T-cell (primary cell): ENCODE results near the gene ARV1. TPM values are rescaled to one million over a fixed set of nuclear protein-coding genes. Genes with fewer than 3 reads are reported as not detected.
"Not testable (repeated sequence)": the region's sequence is repeated elsewhere in the genome, so short reads cannot be mapped to it uniquely, and the experiment has no call there.

Source experiments
- ATAC-seq, 4 experiments: fragments of 200-7000 bp in 3 of 4; fragments of 150-1000 bp in 1 of 4; cut with Tn5 transposase; replicated peaks in 1 of 4; 1 replicate in 3 of 4; 2 replicates in 1 of 4; pipeline ENCODE4 v1.10.0; 2021; ENCODE audit warnings: moderate library complexity in 3 of 4, mild to moderate bottlenecking in 2 of 4, moderate number of reproducible peaks in 1 of 4
- CTCF ChIA-PET, 2 donors: fragments of 300-600 bp; sonication (Branson Sonifier 250); formaldehyde crosslinking; loops; one replicate each; lab custom pipeline; 2022; ENCODE audit warnings: antibody characterized with exemption in 2 of 2; lab: Charles Lee
- POLR2A ChIA-PET, 2 donors: fragments of 300-600 bp; sonication (Branson Sonifier 250); formaldehyde crosslinking; loops; one replicate each; lab custom pipeline; 2022; ENCODE audit warnings: antibody characterized with exemption in 2 of 2; lab: Charles Lee
- DNase-seq, 35 experiments: peaks; one replicate each; pipeline versions ENCODE4 v3.0.0 to v3.0.0-alpha.2; 2013 to 2023
- H3K27ac ChIP-seq: one replicate; pipeline ENCODE4 v1.5.1; 2013; ENCODE audit warnings: low read length
- H3K27me3 ChIP-seq, 2 experiments: replicated peaks in 1 of 2; 1 replicate in 1 of 2; 2 replicates in 1 of 2; pipeline versions ENCODE4 v1.6.1 to v1.7.0; 2013; ENCODE audit warnings: low read length in 1 of 2, mixed read lengths in 1 of 2; ENCODE audit not compliant: control insufficient read depth in 2 of 2, insufficient read depth in 2 of 2; ENCODE audit errors: extremely low read depth in 1 of 2
- H3K36me3 ChIP-seq, 2 donors: 1 replicate in 1 of 2; 2 replicates in 1 of 2; pipeline versions ENCODE4 v1.6.1 to v1.7.0; 2013; ENCODE audit warnings: low read length in 1 of 2; ENCODE audit not compliant: control insufficient read depth in 2 of 2, insufficient read depth in 1 of 2; ENCODE audit errors: extremely low read depth in 1 of 2
- H3K4me1 ChIP-seq, 2 experiments: 1 replicate in 1 of 2; 2 replicates in 1 of 2; pipeline versions ENCODE4 v1.6.1 to v1.7.0; 2013; ENCODE audit warnings: low read length in 2 of 2, mixed read lengths in 1 of 2; ENCODE audit not compliant: insufficient read depth in 2 of 2, control insufficient read depth in 1 of 2; ENCODE audit errors: extremely low read depth in 1 of 2
- H3K4me3 ChIP-seq, 2 donors: 1 replicate in 1 of 2; 2 replicates in 1 of 2; pipeline versions ENCODE4 v1.5.1 to v1.7.0; 2013; ENCODE audit warnings: mild to moderate bottlenecking in 2 of 2, low read length in 1 of 2, moderate library complexity in 1 of 2; ENCODE audit not compliant: control insufficient read depth in 1 of 2; ENCODE audit errors: extremely low read depth in 1 of 2
- H3K9me3 ChIP-seq: 2 replicates; pipeline ENCODE4 v1.7.0; 2013
- H3K27ac Mint-ChIP-seq, 2 donors: one replicate each; pipeline ENCODE4 v1.8.0; 2020 to 2021; ENCODE audit warnings: mild to moderate bottlenecking in 2 of 2, mixed read lengths in 2 of 2
- H3K27me3 Mint-ChIP-seq, 2 donors: one replicate each; pipeline ENCODE4 v1.8.0; 2021 to 2022; ENCODE audit warnings: mixed read lengths in 2 of 2
- H3K36me3 Mint-ChIP-seq: one replicate; pipeline ENCODE4 v1.8.0; 2021; ENCODE audit warnings: mixed read lengths
- H3K4me1 Mint-ChIP-seq, 3 donors: one replicate each; pipeline ENCODE4 v1.8.0; 2020 to 2022; ENCODE audit warnings: mixed read lengths in 3 of 3, mild to moderate bottlenecking in 1 of 3
- H3K4me3 Mint-ChIP-seq, 3 donors: one replicate each; pipeline ENCODE4 v1.8.0; 2020 to 2022; ENCODE audit warnings: mild to moderate bottlenecking in 3 of 3, mixed read lengths in 3 of 3, moderate library complexity in 3 of 3
- H3K9me3 Mint-ChIP-seq, 3 donors: one replicate each; pipeline ENCODE4 v1.8.0; 2020 to 2022; ENCODE audit warnings: mixed read lengths in 3 of 3
- WGBS: methylation state at CpG from one replicate; pipeline ENCODE4 v1.1.5; 2013; ENCODE audit warnings: missing lambda C conversion rate; ENCODE audit not compliant: insufficient coverage; 5-methylcytosine and 5-hydroxymethylcytosine counted together
- total RNA-seq, 35 experiments: library from RNA in 6 of 35; stranded (reverse) in 6 of 35; fragments of 120-200 nt in 1 of 35; gene quantifications; one replicate each; pipeline versions ENCODE4 v1.2.1 to v1.2.4 and lab custom pipeline; 2013 to 2026

Gene ARV1
- total RNA-seq, 5 donors from 2014 or later (not counting 1 experiment from before 2014, with no cell fraction given) = 6.7 to 13.2 (median 10.0) TPM

DNA sequence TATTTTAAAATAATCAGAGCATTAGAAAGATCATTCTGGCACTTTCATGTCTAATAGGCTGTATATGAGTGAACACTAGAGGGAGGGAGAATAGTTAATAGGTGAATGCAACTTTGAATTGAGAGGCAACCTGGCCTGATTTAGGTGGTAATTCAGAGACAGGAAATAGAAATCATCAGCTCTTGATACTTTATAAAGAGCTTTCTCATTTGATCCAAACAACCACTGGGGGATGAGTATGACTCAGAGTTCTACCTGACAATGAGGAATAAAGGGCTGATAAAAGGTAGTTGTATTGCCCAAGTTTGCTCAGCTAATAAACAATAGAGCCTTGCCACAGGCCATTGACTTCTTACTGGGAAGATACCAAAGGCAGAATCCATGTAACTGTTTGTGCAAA is 66.4 kb downstream of the ARV1 start:
- ATAC-seq (peak in 2 of 4 experiments; percentile 15 to 27), DNase-seq (no peak)
- H3K9me3 ChIP-seq = peaks cover 5% of the 10 kb centered on the region
- H3K4me1 Mint-ChIP-seq = peaks cover 7 to 9% (median 9%) of the 10 kb centered on the region in 3 donors
- no peaks in the 10 kb centered on the region for H3K27me3 ChIP-seq
- H3K36me3 ChIP-seq = no peaks in the 10 kb centered on the region
- ChIA-PET CTCF (no interaction called here), POLR2A (interaction anchor here in 1 of 2 donors (0.6 kb wide), 1 partner anchor 572 kb away, joined by 4 read pairs; no protein-coding TSS in a partner anchor)
- peaks cover 0 to 8% of the 10 kb centered on the region in 2 experiments for H3K4me1 ChIP-seq
- H3K27me3 Mint-ChIP-seq = peaks cover 16 to 19% of the 10 kb centered on the region in 2 donors
- peak overlapping the region in 1 of 2 donors; percentile 17 for H3K27ac Mint-ChIP-seq
- no peaks in the 10 kb centered on the region for H3K36me3 Mint-ChIP-seq
- H3K4me3 ChIP-seq = no peak overlapping the region
- peaks cover 0 to 12% (median 4%) of the 10 kb centered on the region in 3 donors for H3K9me3 Mint-ChIP-seq
- no peak overlapping the region for H3K4me3 Mint-ChIP-seq
- no peak overlapping the region for H3K27ac ChIP-seq

DNA sequence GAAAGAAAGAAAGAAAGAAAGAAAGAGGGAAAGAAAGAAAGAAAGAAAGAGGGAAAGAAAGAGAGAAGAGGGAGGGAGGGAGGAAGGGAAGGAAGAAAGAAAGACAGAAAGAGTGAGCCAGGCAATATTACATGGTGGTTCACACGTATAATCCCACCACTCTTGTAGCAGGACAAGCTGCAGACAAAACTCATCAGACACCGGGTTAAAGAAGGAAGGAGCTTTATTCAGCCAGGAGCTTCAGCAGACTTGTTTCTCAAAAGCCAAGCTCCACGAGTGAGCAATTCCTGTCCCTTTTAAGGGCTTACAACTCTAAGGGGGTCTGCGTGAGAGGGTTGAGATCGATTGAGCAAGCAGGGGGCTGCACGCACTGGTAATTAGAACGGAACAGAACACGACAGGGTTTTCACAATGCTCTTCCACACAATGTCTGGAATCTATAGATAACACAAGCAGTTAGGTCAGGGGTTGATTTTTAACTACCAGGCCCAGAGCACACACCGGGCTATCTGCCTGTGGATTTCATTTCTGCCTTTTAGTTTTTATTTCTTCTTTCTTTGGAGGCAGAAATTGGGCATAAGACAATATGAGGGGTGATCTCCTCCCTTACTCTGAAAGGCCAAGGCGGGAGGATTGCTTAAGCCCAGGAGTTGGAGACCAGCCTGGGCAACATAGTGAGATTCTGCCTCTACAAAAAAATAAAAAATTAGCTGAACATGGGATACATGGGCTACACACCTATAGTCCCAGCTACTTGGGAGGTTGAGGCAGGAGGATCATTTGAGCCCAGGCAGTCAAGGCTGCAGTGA is 67.2 kb downstream of the ARV1 start:
- H3K4me1 ChIP-seq, H3K27ac ChIP-seq, DNase-seq, H3K9me3 ChIP-seq, H3K27ac Mint-ChIP-seq, H3K4me3 ChIP-seq, H3K36me3 Mint-ChIP-seq, H3K4me1 Mint-ChIP-seq, H3K27me3 ChIP-seq, H3K4me3 Mint-ChIP-seq, ATAC-seq, H3K36me3 ChIP-seq: not testable (repeated sequence)
- no CpG with 5 or more reads among the region's 10 CpGs for WGBS
- ChIA-PET POLR2A (interaction anchor here in 1 of 2 donors (0.6 kb wide), 1 partner anchor 572 kb away, joined by 4 read pairs; no protein-coding TSS in a partner anchor), CTCF (interaction anchor here in 1 of 2 donors (0.6 kb wide), 1 partner anchor 186 kb away, joined by 3 read pairs; no protein-coding TSS in a partner anchor)
- Mint-ChIP-seq H3K27me3 (peaks cover 16 to 19% of the 10 kb centered on the region in 2 donors), H3K9me3 (peaks cover 0 to 12% (median 4%) of the 10 kb centered on the region in 3 donors)

DNA sequence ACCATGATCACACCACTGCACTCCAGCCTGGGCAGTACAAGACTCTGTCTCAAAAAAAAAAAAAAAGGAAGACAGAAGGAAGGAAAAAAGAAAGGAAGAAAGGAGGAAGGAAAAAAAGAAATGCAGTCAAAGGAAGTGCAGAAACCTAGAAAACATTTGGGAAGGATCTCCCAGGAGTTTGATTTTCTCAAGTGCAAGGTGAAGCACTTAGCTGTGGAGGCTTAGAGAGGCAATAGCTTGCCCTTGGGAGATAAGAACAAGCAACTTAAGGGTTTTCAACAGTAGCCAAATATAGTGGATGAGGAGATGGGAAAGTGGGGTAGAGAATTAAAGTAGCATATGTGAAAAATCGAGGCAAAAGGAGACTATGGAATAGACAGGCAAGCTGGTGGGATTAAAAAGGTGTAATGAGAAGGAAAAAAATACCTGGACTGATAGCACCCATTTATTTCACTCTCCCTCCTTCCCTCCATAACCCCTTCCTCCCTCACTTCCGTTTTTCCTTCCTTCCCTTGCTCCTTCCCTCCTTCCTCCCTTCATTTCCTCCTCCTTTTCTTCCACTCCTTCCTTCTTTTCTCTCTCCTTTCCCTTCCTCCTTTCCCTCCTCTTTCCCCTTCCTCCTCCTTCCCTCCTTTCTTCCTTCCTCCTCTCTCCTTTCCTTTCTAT is 68.0 kb downstream of the ARV1 start:
- Histone ChIP-seq H3K9me3 (peaks cover 5% of the 10 kb centered on the region), H3K27me3 (no peaks in the 10 kb centered on the region), H3K4me3 (no peak overlapping the region), H3K36me3 (no peaks in the 10 kb centered on the region), H3K4me1 (no peaks in the 10 kb centered on the region), H3K27ac (no peak overlapping the region)
- POLR2A ChIA-PET = no interaction called here
- CTCF ChIA-PET = no interaction called here
- no peak overlapping the region for H3K27ac Mint-ChIP-seq
- H3K9me3 Mint-ChIP-seq = peaks cover 0 to 12% (median 4%) of the 10 kb centered on the region in 3 donors
- 29% methylated on average over 1 of the region's 2 CpGs for WGBS
- peaks cover 0 to 5% (median 5%) of the 10 kb centered on the region in 3 donors for H3K4me1 Mint-ChIP-seq
- no peak overlapping the region for H3K4me3 Mint-ChIP-seq
- DNase-seq = no peak
- H3K36me3 Mint-ChIP-seq = no peaks in the 10 kb centered on the region
- peaks cover 16 to 19% of the 10 kb centered on the region in 2 donors for H3K27me3 Mint-ChIP-seq
- ATAC-seq = no peak

DNA sequence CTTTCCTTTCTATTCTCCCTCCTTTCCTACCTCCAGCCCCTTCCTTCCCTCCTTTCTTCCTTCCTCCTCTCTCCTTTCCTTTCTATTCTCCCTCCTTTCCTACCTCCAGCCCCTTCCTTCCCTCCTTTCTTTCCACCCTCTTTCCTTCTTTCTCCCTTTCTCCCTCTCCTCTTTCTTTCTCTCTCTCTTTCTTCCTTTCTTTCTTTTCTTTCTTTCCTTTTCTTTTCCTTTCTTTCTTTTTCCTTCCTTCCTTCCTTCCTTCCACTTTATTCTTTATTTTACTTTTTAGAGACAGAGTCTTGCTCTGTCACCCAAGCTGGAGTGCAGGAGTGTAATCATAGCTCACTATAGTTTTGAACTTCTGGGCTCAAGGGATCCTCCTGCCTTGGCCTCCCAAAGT is 68.6 kb downstream of the ARV1 start:
- H3K4me3 Mint-ChIP-seq, ATAC-seq, H3K4me3 ChIP-seq, POLR2A ChIA-PET, H3K36me3 Mint-ChIP-seq, DNase-seq, H3K27ac ChIP-seq, H3K36me3 ChIP-seq, H3K27ac Mint-ChIP-seq, CTCF ChIA-PET, H3K4me1 ChIP-seq, H3K27me3 ChIP-seq, H3K4me1 Mint-ChIP-seq, H3K9me3 ChIP-seq: not testable (repeated sequence)
- peaks cover 0 to 12% (median 4%) of the 10 kb centered on the region in 3 donors for H3K9me3 Mint-ChIP-seq
- H3K27me3 Mint-ChIP-seq = peaks cover 17 to 19% of the 10 kb centered on the region in 2 donors

DNA sequence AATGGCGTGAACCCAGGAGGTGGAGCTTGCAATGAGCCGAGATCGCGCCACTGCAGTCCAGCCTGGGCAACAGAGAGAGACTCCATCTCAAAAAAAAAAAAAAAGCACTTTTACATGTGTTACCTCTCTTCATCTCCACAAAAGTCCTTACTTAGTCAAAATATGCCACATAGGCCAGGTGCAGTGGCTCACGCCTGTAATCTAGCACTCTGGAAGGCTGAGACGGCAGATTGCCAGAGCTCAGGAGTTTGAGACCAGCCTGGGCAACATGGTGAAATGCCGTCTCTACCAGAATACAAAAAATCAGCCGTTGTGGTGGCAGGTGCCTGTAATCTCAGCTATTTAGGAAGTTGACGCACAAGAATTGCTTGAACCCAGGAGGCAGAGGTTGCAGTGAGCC is 69.5 kb downstream of the ARV1 start:
- POLR2A ChIA-PET, ATAC-seq, H3K27ac Mint-ChIP-seq, H3K36me3 Mint-ChIP-seq, H3K4me3 Mint-ChIP-seq, H3K27me3 ChIP-seq, H3K4me1 ChIP-seq, H3K27ac ChIP-seq, CTCF ChIA-PET, H3K36me3 ChIP-seq, H3K9me3 ChIP-seq, H3K4me3 ChIP-seq, DNase-seq: not testable (repeated sequence)
- Mint-ChIP-seq H3K27me3 (peaks cover 19 to 21% of the 10 kb centered on the region in 2 donors), H3K9me3 (peaks cover 0 to 11% (median 4%) of the 10 kb centered on the region in 3 donors), H3K4me1 (peaks cover 9 to 11% (median 10%) of the 10 kb centered on the region in 3 donors)
- 97% methylated on average over 5 of the region's 9 CpGs for WGBS

DNA sequence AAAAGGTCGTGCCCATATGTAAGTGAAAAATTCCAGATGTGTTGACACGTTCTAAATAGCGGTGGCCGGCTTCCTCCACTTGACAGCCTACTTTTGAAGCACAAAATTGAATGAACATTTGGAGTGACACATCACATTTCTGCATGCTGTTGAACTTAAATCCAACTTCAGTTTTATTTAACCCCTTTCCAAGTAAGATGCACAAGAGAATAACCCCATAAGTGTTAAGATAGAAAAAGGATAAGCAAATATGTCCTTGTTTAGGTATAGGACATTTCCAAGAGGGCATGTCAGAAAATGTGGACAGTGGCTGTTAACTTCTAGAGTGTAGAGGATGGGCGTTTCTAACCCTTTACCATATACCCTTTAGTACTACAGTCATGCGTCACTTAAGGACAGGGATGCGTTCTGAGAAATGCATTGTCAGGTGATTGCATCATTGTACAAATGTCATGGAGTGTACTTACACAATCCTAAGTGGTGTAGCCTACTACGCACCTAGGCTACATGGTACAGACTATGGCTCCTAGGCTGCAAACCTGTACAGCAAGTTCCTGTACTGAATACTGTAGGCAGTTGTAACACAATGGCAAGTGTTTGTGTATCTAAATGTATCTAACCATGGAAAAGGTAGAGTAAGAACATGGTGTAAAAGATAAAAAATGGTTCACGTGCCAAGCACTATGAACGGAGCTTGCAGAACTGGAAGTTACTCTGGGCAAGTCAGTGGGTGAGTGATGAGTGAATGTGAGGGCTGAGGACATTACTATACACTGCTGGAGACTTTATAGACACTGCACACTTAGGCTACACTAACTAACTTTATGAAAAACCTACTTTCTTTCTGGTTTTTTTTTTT is 70.5 kb downstream of the ARV1 start:
- peaks cover 0 to 8% (median 4%) of the 10 kb centered on the region in 3 donors for H3K9me3 Mint-ChIP-seq
- H3K27me3 Mint-ChIP-seq = peaks cover 19 to 21% of the 10 kb centered on the region in 2 donors
- H3K36me3 Mint-ChIP-seq = no peaks in the 10 kb centered on the region
- ChIA-PET POLR2A (no interaction called here), CTCF (interaction anchor here in 1 of 2 donors (0.6 kb wide), 1 partner anchor 7 kb away, joined by 3 read pairs; no protein-coding TSS in a partner anchor)
- H3K4me1 Mint-ChIP-seq = peaks cover 15 to 19% (median 17%) of the 10 kb centered on the region in 3 donors
- peaks cover 5% of the 10 kb centered on the region for H3K9me3 ChIP-seq
- WGBS = 72% methylated on average over 4 of the region's 10 CpGs
- H3K4me3 ChIP-seq = no peak overlapping the region
- ATAC-seq = no peak
- H3K27ac ChIP-seq = no peak overlapping the region
- no peaks in the 10 kb centered on the region for H3K36me3 ChIP-seq
- no peak for DNase-seq
- no peak overlapping the region for H3K27ac Mint-ChIP-seq
- H3K4me1 ChIP-seq = no peaks in the 10 kb centered on the region
- H3K4me3 Mint-ChIP-seq = no peak overlapping the region
- H3K27me3 ChIP-seq = no peaks in the 10 kb centered on the region
